ENCODE data around the gene FYN. TPM values are rescaled to one million over a fixed set of nuclear protein-coding genes. Genes with fewer than 3 reads are reported as not detected.

FYN gene
- total RNA-seq, 1 experiment from 2014 or later: 34.3 TPM

DNA sequence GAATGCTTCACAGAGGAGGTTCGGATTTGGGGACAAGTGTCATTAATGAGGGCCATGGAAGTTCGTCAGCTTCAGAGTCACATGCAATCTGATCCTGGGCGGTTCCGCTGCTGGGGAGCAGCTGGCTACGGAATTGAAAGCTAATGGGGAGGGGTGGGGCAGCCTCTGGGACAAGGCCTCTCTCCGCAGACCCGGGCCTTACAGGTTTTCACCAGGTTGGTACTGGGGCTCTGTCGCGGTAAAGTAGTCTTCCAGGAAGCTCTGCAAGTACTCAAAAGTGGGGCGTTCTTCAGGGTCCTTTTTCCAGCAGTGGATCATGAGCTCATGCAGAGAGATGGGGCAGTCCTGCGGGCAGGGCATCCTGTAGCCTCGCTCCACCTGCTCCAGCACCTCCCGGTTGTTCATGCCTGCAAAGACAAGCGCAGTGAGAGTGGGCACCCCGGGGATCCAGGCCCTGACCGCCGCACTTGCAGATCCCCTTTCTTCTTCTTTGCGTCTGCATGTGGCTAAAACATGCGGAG is 211.7 kb downstream of the FYN start:
- CTCF ChIA-PET: no interaction called here

DNA sequence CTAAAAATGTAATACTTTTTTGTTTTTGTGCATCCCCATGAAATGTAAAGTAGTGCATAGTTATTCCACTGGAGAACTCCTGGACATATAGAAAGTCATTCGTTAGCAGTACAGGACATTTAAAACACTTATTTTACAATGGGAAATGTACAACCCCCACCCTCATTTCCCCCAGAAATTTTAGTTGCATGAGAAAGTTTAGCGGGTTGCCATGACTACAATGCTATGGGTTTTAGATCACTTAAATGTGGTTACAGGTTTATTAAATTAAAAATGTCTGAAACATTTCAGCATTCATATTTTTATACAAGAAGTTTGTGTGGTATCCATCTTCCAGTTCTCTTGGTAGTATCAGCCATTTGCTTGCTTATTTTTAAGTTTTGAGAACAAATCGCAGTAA is 212.7 kb downstream of the FYN start:
- intact Hi-C loops (cut with micrococcal nuclease; ENCODE audit: unreplicated experiment): no loop called here
- CTCF ChIA-PET: no interaction called here
- no TSS peak for BruUV-seq (replicated peaks)
- DNase-seq (ENCODE audit: low spot score): no peak
- POLR2A ChIA-PET (ENCODE audit: low non-redundant PET): no interaction called here
- no peak for TF ChIP-seq EZH2 (IDR thresholded peaks at IDR 0.05; ENCODE audit: borderline replicate concordance, low read depth, low read length, poor library complexity, severe bottlenecking)
- TF ChIP-seq CTCF (conservative IDR thresholded peaks at IDR 0.05; ENCODE audit: low read depth, low read length): no peak
- Histone ChIP-seq H3K9me3 (ENCODE audit: low read depth, low read length, poor library complexity, severe bottlenecking) (no peaks in the 10 kb centered on the region), H3K36me3 (ENCODE audit: insufficient read depth, low read length, poor library complexity, severe bottlenecking) (peaks cover 3% of the 10 kb centered on the region), H3K4me3 (ENCODE audit: low read depth, low read length, poor library complexity, severe bottlenecking) (no peak overlapping the region), H3K27me3 (replicated peaks; ENCODE audit: insufficient read depth, low read depth, low read length, poor library complexity) (no peaks in the 10 kb centered on the region), H3K4me1 (ENCODE audit: insufficient read depth, low read length, poor library complexity, severe bottlenecking) (no peaks in the 10 kb centered on the region), H3K27ac (ENCODE audit: low read depth, low read length, poor library complexity, severe bottlenecking) (no peak overlapping the region)

More for the DNA sequence above, 211.7 kb downstream of the FYN start:
- intact Hi-C loops (cut with micrococcal nuclease; ENCODE audit: unreplicated experiment): no loop called here
- BruUV-seq (replicated peaks): no TSS peak
- POLR2A ChIA-PET (ENCODE audit: low non-redundant PET): no interaction called here
- Histone ChIP-seq H3K9me3 (ENCODE audit: low read depth, low read length, poor library complexity, severe bottlenecking) (no peaks in the 10 kb centered on the region), H3K36me3 (ENCODE audit: insufficient read depth, low read length, poor library complexity, severe bottlenecking) (peaks cover 3% of the 10 kb centered on the region), H3K4me3 (ENCODE audit: low read depth, low read length, poor library complexity, severe bottlenecking) (no peak overlapping the region), H3K27me3 (replicated peaks; ENCODE audit: insufficient read depth, low read depth, low read length, poor library complexity) (no peaks in the 10 kb centered on the region), H3K27ac (ENCODE audit: low read depth, low read length, poor library complexity, severe bottlenecking) (no peak overlapping the region), H3K4me1 (ENCODE audit: insufficient read depth, low read length, poor library complexity, severe bottlenecking) (no peaks in the 10 kb centered on the region)
- TF ChIP-seq EZH2 (IDR thresholded peaks at IDR 0.05; ENCODE audit: borderline replicate concordance, low read depth, low read length, poor library complexity, severe bottlenecking): no peak
- no peak for TF ChIP-seq CTCF (conservative IDR thresholded peaks at IDR 0.05; ENCODE audit: low read depth, low read length)
- DNase-seq (ENCODE audit: low spot score): no peak

DNA sequence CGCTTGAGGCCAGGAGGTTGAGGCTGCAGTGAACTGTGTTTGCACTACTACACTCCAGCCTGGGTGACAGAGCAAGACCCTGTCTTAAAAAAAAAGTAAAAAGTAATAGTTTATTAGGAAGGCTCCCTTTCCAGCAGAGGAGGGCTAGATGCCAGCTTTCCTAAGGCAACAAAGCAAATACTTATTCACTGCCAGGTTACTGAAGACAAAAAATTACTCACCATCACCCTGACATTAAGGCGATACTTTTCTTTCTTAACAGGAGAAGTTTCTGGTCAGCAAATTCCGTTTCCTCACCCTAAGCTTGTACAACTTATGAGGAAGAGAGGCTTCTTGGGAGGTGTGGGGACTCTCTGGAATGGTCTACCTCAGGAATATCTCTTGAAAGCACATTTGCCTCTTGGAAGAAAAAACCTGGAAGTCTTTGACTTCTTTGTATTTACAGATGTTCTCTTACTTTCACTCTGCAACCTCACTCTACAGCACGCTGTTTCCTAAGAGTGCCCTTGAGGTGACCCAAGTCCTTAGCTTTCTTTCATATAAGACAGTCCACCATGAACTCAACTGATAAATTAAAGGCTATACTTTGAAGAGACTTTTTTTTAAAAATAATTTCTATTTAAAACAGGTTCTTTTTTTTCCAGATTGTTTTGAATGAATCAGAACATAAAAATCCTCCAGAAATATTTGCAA is 214.6 kb downstream of the FYN start:
- intact Hi-C loops (cut with micrococcal nuclease; ENCODE audit: unreplicated experiment): no loop called here

More for the DNA sequence above, 214.6 kb downstream of the FYN start:
- Histone ChIP-seq H3K27ac (ENCODE audit: low read depth, low read length, poor library complexity, severe bottlenecking) (no peak overlapping the region), H3K27me3 (replicated peaks; ENCODE audit: insufficient read depth, low read depth, low read length, poor library complexity) (no peaks in the 10 kb centered on the region), H3K4me1 (ENCODE audit: insufficient read depth, low read length, poor library complexity, severe bottlenecking) (peaks cover 3% of the 10 kb centered on the region), H3K36me3 (ENCODE audit: insufficient read depth, low read length, poor library complexity, severe bottlenecking) (peaks cover 3% of the 10 kb centered on the region), H3K9me3 (ENCODE audit: low read depth, low read length, poor library complexity, severe bottlenecking) (no peaks in the 10 kb centered on the region), H3K4me3 (ENCODE audit: low read depth, low read length, poor library complexity, severe bottlenecking) (no peak overlapping the region)
- DNase-seq (ENCODE audit: low spot score): no peak
- BruUV-seq (replicated peaks): no TSS peak
- ChIA-PET CTCF (no interaction called here), POLR2A (ENCODE audit: low non-redundant PET) (no interaction called here)
- TF ChIP-seq EZH2 (IDR thresholded peaks at IDR 0.05; ENCODE audit: borderline replicate concordance, low read depth, low read length, poor library complexity, severe bottlenecking) (no peak), CTCF (conservative IDR thresholded peaks at IDR 0.05; ENCODE audit: low read depth, low read length) (no peak)
